ENCODE measurements around the gene PEX19. TPM values are rescaled to one million over a fixed set of nuclear protein-coding genes. Genes with fewer than 3 reads are reported as not detected.

Gene PEX19, protein sequence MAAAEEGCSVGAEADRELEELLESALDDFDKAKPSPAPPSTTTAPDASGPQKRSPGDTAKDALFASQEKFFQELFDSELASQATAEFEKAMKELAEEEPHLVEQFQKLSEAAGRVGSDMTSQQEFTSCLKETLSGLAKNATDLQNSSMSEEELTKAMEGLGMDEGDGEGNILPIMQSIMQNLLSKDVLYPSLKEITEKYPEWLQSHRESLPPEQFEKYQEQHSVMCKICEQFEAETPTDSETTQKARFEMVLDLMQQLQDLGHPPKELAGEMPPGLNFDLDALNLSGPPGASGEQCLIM
- total RNA-seq, result 34.2 TPM
- polyA plus RNA-seq (ENCODE audit: insufficient read depth in 1 of 8, insufficient read length in 8 of 8, low replicate concordance in 1 of 8), result 10 to 100 TPM; 36.4 to 43.0 (median 41.9) TPM
- long read RNA-seq, donor 1, transcript PEX19-201 (8 exons, 3,661 nt), result major isoform, 6 of 7 reads
- long read RNA-seq, donor 1, partial matches to known transcripts, result 0 of 7 reads
- long read RNA-seq, donor 1, other reads (novel, unspliced or antisense), result 0 of 7 reads
- long read RNA-seq, donor 2, partial matches to known transcripts, result 0 of 2 reads
- long read RNA-seq, donor 2, other reads (novel, unspliced or antisense), result 0 of 2 reads
- long read RNA-seq, donor 3, transcript PEX19-201 (8 exons, 3,661 nt), result major isoform, 19 of 22 reads
- long read RNA-seq, donor 3, partial matches to known transcripts, result 0 of 22 reads
- long read RNA-seq, donor 3, other reads (novel, unspliced or antisense), result 0 of 22 reads
- long read RNA-seq, donor 4, transcript PEX19-201 (8 exons, 3,661 nt), result major isoform, 6 of 9 reads
- long read RNA-seq, donor 4, partial matches to known transcripts, result 0 of 9 reads
- long read RNA-seq, donor 4, other reads (novel, unspliced or antisense), result 0 of 9 reads
- long read RNA-seq, donor 5, transcript PEX19-201 (8 exons, 3,661 nt), result major isoform, 22 of 31 reads
- long read RNA-seq, donor 5, partial matches to known transcripts, result 6 of 31 reads
- long read RNA-seq, donor 5, other reads (novel, unspliced or antisense), result 0 of 31 reads
- long read RNA-seq, donor 6, transcript PEX19-201 (8 exons, 3,661 nt), result major isoform, 26 of 30 reads
- long read RNA-seq, donor 6, partial matches to known transcripts, result 0 of 30 reads
- long read RNA-seq, donor 6, other reads (novel, unspliced or antisense), result 0 of 30 reads
- long read RNA-seq, donor 7, transcript PEX19-201 (8 exons, 3,661 nt), result major isoform, 23 of 26 reads
- long read RNA-seq, donor 7, partial matches to known transcripts, result 0 of 26 reads
- long read RNA-seq, donor 7, other reads (novel, unspliced or antisense), result 0 of 26 reads
- long read RNA-seq, donor 8, transcript PEX19-201 (8 exons, 3,661 nt), result major isoform, 11 of 12 reads
- long read RNA-seq, donor 8, partial matches to known transcripts, result 0 of 12 reads
- long read RNA-seq, donor 8, other reads (novel, unspliced or antisense), result 0 of 12 reads
- long read RNA-seq, donor 9, transcript PEX19-201 (8 exons, 3,661 nt), result major isoform, 9 of 10 reads
- long read RNA-seq, donor 9, partial matches to known transcripts, result 0 of 10 reads
- long read RNA-seq, donor 9, other reads (novel, unspliced or antisense), result 0 of 10 reads
- long read RNA-seq, donor 10, transcript PEX19-201 (8 exons, 3,661 nt), result major isoform, 18 of 20 reads
- long read RNA-seq, donor 10, partial matches to known transcripts, result 0 of 20 reads
- long read RNA-seq, donor 10, other reads (novel, unspliced or antisense), result 0 of 20 reads
- long read RNA-seq, donor 11, transcript PEX19-201 (8 exons, 3,661 nt), result major isoform, 17 of 20 reads
- long read RNA-seq, donor 11, partial matches to known transcripts, result 0 of 20 reads
- long read RNA-seq, donor 11, other reads (novel, unspliced or antisense), result 0 of 20 reads

DNA sequence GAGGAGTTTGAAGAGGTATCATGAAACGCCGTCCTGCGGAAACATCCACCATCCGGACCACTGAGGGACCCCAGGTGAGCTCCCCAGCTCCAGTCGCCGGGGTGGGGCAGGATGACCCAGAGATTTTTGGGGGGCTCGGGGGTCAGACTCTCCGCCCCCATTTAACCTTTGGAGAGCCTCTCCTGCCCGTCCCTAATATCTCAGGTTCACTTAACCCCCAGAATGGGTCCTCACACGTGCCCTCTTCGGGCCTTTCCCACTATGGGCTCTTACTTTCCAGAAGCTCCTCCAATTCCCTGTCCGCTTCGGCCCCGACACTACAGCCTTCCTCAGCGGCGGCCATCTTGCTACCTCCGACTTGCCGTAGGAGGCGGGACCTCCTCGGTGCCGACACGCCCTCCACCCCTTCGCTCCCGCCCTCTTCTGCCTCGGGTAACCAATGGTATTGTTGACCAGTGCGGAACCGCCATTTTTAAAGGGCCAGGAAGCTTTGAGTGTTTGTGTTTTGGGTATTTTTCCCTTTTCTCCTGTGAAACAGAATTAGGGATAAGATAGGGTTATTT is at the start of gene PEX19:
TSS of gene PEX19 (minus strand) at position 352 of the 563 bp plus-strand sequence. CDS start at position 343, 9 bp downstream.
- peak within 1 kb of the TSS; percentile 91 for H3K4me3 ChIP-seq (ENCODE audit: low read length)
- no peaks in the 10 kb centered on the region for H3K27me3 ChIP-seq (ENCODE audit: control insufficient read depth, insufficient read depth, low read length)
- no peaks in the 10 kb centered on the region for H3K9me3 ChIP-seq (replicated peaks; ENCODE audit: control insufficient read depth, low read depth, low read length)
- H3K27ac ChIP-seq (ENCODE audit: low read length), result peak within 1 kb of the TSS; percentile 88
- peaks cover 18% of the 10 kb centered on the region for H3K4me1 ChIP-seq (ENCODE audit: control insufficient read depth, insufficient read depth, low read length)
- WGBS (ENCODE audit: insufficient coverage), result 0% methylated on average over 22 of the region's 27 CpGs
- peaks cover 38% of the 10 kb centered on the region for H3K36me3 ChIP-seq (ENCODE audit: control insufficient read depth, insufficient read depth, low read length)
- peak; percentile 97 for DNase-seq

DNA sequence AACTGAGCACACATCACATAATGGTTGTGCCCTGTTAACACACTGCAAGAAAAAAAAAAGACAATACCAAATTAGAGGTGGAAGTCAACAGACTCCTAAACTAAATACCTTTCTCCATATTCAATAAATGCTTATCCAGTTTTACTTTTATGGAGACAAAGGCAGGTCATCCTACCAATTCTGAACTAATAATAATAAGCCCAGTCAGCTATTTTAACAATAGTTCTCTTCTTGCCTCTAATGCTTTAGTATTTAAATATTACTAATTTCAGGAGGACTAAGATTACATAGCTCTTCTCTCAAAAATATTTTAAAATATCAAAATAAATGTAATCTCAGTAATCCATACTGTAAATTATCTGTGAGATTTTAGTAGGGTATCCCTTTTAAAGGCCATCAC is 47.6 kb upstream of the PEX19 start:
- H3K27ac ChIP-seq (ENCODE audit: low read length), result no peak overlapping the region
- peaks cover 43% of the 10 kb centered on the region for H3K36me3 ChIP-seq (ENCODE audit: control insufficient read depth, insufficient read depth, low read length)

DNA sequence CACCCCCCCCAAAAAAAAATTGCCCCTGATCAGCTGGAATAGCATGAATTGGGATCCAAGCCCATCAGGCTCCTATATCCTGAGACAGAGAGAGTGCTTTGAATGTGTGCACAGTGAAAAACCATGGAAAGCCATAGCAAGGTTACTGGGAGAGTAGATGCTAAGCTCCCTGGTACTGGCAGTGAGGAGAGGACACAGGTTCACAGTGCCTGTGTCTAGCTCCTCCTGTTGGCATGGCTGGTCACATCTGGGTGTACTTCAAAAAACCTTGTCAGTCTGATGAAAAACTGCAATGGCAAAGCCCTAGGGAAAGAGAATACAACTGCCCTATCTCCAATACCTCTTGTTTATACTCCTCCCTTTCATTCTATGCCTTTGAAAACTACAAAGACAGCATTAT is 45.2 kb upstream of the PEX19 start:
- H3K27me3 ChIP-seq (ENCODE audit: control insufficient read depth, insufficient read depth, low read length), result no peaks in the 10 kb centered on the region
- no peaks in the 10 kb centered on the region for H3K9me3 ChIP-seq (replicated peaks; ENCODE audit: control insufficient read depth, low read depth, low read length)
- H3K36me3 ChIP-seq (ENCODE audit: control insufficient read depth, insufficient read depth, low read length), result peaks cover 49% of the 10 kb centered on the region
- no peaks in the 10 kb centered on the region for H3K4me1 ChIP-seq (ENCODE audit: control insufficient read depth, insufficient read depth, low read length)
- H3K27ac ChIP-seq (ENCODE audit: low read length), result no peak overlapping the region
- no peak for DNase-seq
- H3K4me3 ChIP-seq (ENCODE audit: low read length), result no peak overlapping the region

More for the DNA sequence above, 47.6 kb upstream of the PEX19 start:
- Histone ChIP-seq H3K9me3 (replicated peaks; ENCODE audit: control insufficient read depth, low read depth, low read length) (no peaks in the 10 kb centered on the region), H3K4me3 (ENCODE audit: low read length) (no peak overlapping the region), H3K4me1 (ENCODE audit: control insufficient read depth, insufficient read depth, low read length) (no peaks in the 10 kb centered on the region), H3K27me3 (ENCODE audit: control insufficient read depth, insufficient read depth, low read length) (no peaks in the 10 kb centered on the region)
- DNase-seq, result no peak

DNA sequence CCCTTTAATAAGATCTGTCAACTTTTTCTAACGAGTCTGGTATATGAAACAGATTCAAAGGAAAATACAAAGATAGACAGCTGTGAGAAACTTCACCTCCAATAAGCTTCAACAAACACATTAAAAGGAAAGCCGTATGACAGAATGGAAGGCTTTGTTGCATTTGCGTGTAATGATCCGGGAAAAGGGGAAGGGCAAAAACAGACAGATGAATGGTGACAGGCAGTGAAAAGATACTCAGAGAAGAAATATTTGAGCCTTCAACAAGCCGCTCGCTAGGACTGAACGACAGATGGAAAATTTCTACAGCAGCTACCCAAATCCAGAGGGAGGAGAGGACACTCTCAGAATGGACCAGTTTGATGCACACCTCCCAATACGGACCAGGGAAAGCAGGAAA is 43.3 kb upstream of the PEX19 start:
- Histone ChIP-seq H3K27me3 (ENCODE audit: control insufficient read depth, insufficient read depth, low read length) (no peaks in the 10 kb centered on the region), H3K36me3 (ENCODE audit: control insufficient read depth, insufficient read depth, low read length) (peaks cover 49% of the 10 kb centered on the region), H3K4me3 (ENCODE audit: low read length) (no peak overlapping the region), H3K4me1 (ENCODE audit: control insufficient read depth, insufficient read depth, low read length) (no peaks in the 10 kb centered on the region), H3K9me3 (replicated peaks; ENCODE audit: control insufficient read depth, low read depth, low read length) (no peaks in the 10 kb centered on the region), H3K27ac (ENCODE audit: low read length) (no peak overlapping the region)
- WGBS (ENCODE audit: insufficient coverage), result 53% methylated on average over 3 of the region's 8 CpGs
- no peak for DNase-seq

DNA sequence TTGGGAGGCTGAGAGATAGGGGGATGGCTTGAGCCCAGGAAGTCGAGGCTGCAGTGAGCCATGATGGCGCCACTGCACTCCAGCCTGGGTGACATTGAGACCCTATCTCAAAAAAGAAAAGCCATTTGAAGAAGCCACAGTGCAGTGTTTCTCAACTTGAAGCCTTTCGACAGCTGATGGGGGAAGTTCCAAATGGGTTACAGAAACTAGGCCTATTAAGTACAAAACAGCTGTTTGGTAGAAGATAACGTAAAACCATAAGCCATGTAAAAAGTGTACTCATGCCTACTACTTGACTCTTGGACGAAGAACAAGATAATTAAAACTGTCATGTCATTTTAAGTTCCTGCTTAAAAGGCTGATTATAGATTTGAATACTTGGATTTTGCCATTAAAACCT is 41.5 kb upstream of the PEX19 start:
- DNase-seq, result peak; percentile 32
- Histone ChIP-seq H3K9me3 (replicated peaks; ENCODE audit: control insufficient read depth, low read depth, low read length) (no peaks in the 10 kb centered on the region), H3K27me3 (ENCODE audit: control insufficient read depth, insufficient read depth, low read length) (no peaks in the 10 kb centered on the region), H3K4me1 (ENCODE audit: control insufficient read depth, insufficient read depth, low read length) (no peaks in the 10 kb centered on the region), H3K36me3 (ENCODE audit: control insufficient read depth, insufficient read depth, low read length) (peaks cover 47% of the 10 kb centered on the region), H3K27ac (ENCODE audit: low read length) (no peak overlapping the region), H3K4me3 (ENCODE audit: low read length) (no peak overlapping the region)
- WGBS (ENCODE audit: insufficient coverage), result 71% methylated on average over 1 of the region's 5 CpGs

DNA sequence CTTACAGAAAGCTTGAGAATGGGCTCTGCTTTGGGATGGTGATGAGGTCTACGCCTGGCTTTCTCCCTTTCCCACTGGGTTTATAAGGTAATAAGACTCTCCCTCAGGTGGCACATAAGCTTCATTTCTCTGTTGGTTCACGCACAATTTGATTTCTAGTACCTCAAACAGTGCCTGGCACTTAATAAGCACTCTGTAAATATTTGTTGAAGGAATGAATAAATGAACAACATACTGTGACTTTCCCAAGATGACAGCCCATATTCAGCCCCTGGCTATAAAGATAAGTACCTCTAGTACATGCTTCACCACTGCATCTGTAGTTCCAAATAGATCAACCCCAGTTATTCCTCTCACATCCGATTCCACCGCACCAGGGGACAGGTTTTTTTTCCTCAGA is 40.3 kb upstream of the PEX19 start:
- no peaks in the 10 kb centered on the region for H3K27me3 ChIP-seq (ENCODE audit: control insufficient read depth, insufficient read depth, low read length)
- H3K4me3 ChIP-seq (ENCODE audit: low read length), result no peak overlapping the region
- no peaks in the 10 kb centered on the region for H3K4me1 ChIP-seq (ENCODE audit: control insufficient read depth, insufficient read depth, low read length)
- H3K9me3 ChIP-seq (replicated peaks; ENCODE audit: control insufficient read depth, low read depth, low read length), result no peaks in the 10 kb centered on the region
- WGBS (ENCODE audit: insufficient coverage), result 100% methylated on average over 1 of the region's 4 CpGs
- H3K27ac ChIP-seq (ENCODE audit: low read length), result no peak overlapping the region
- DNase-seq, result no peak
- H3K36me3 ChIP-seq (ENCODE audit: control insufficient read depth, insufficient read depth, low read length), result peaks cover 41% of the 10 kb centered on the region

DNA sequence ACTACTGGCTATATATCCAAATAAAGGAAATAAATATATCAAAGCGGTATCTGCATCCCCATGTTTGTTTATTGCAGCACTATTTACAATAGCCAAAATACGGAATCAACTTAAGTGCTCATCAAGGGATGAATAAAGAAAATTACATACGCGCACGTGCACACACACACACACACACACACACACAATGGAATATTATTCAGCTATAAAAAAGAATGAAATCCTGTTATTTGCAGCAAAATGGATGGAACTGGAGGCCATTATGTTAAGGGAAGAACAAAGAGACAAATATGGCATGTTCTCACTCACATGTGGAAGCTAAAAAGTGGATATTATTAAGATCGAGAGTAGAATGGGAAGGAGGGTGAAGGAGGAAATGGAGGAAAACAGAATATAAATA is 37.9 kb upstream of the PEX19 start:
- Histone ChIP-seq H3K4me3 (ENCODE audit: low read length) (no peak overlapping the region), H3K27ac (ENCODE audit: low read length) (no peak overlapping the region), H3K9me3 (replicated peaks; ENCODE audit: control insufficient read depth, low read depth, low read length) (no peaks in the 10 kb centered on the region), H3K36me3 (ENCODE audit: control insufficient read depth, insufficient read depth, low read length) (peaks cover 29% of the 10 kb centered on the region), H3K4me1 (ENCODE audit: control insufficient read depth, insufficient read depth, low read length) (no peaks in the 10 kb centered on the region), H3K27me3 (ENCODE audit: control insufficient read depth, insufficient read depth, low read length) (no peaks in the 10 kb centered on the region)
- no CpG with 5 or more reads among the region's 6 CpGs for WGBS (ENCODE audit: insufficient coverage)
- DNase-seq, result no peak

DNA sequence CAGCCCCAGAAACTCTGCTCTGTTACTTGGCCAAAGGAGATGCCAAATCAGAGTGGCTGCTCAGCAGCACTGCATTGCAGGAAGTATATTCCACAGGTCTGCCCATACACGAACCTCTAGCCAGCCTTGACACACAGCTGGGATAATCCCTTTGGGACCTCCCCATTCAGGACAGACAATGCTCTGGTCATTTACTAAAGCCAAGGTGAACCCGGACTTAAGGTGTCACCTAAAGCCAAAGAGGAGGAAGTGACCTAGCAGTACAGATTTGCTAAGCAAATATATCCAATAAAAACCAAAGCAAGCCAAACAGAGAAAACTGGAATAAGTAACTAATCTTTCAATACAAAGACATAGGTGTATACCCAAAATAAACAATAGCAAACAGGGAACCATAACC is 30.4 kb upstream of the PEX19 start:
- Histone ChIP-seq H3K36me3 (ENCODE audit: control insufficient read depth, insufficient read depth, low read length) (peaks cover 54% of the 10 kb centered on the region), H3K4me1 (ENCODE audit: control insufficient read depth, insufficient read depth, low read length) (no peaks in the 10 kb centered on the region), H3K9me3 (replicated peaks; ENCODE audit: control insufficient read depth, low read depth, low read length) (no peaks in the 10 kb centered on the region), H3K4me3 (ENCODE audit: low read length) (no peak overlapping the region), H3K27ac (ENCODE audit: low read length) (no peak overlapping the region), H3K27me3 (ENCODE audit: control insufficient read depth, insufficient read depth, low read length) (no peaks in the 10 kb centered on the region)
- DNase-seq, result no peak
- 45% methylated on average over 1 of the region's 2 CpGs for WGBS (ENCODE audit: insufficient coverage)

DNA sequence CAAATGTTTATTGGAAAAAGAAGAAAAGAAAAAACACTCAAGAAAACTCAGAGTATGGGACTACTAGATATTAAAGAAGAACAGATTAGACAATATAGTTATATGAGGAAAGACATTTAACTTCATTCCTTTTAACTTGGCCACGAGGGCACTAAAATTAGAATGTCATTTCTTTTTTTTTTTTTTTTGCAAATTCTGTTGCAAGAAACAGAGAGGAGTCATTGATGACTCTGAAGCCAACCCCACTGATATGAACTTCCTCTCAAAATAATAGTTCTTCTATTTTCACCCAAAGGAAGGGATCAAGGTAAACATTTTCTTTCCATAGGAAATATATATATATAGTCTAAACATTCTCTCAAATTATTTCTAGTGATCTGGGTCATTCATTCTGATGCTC is 24.6 kb upstream of the PEX19 start:
- WGBS (ENCODE audit: insufficient coverage), result no CpG with 5 or more reads among the region's 1 CpG

More for the DNA sequence above, 24.6 kb upstream of the PEX19 start:
- no peaks in the 10 kb centered on the region for H3K27me3 ChIP-seq (ENCODE audit: control insufficient read depth, insufficient read depth, low read length)
- no peaks in the 10 kb centered on the region for H3K4me1 ChIP-seq (ENCODE audit: control insufficient read depth, insufficient read depth, low read length)
- H3K4me3 ChIP-seq (ENCODE audit: low read length), result no peak overlapping the region
- no peak for DNase-seq
- H3K9me3 ChIP-seq (replicated peaks; ENCODE audit: control insufficient read depth, low read depth, low read length), result no peaks in the 10 kb centered on the region
- no peak overlapping the region for H3K27ac ChIP-seq (ENCODE audit: low read length)
- H3K36me3 ChIP-seq (ENCODE audit: control insufficient read depth, insufficient read depth, low read length), result peaks cover 72% of the 10 kb centered on the region

Measured in muscle of leg (tissue), 16 donors.